Peyer's patch (tissue), 4 donors: ENCODE data around the gene ADH6.

Experiments
- CTCF ChIP-seq, 6 experiments: fragments of 450-650 bp in 4 of 6; fragments of 200-600 bp in 2 of 6; sonication (generic) in 1 of 6; IDR thresholded peaks; one replicate each; pipeline ENCODE4 v1.5.1; 2017 to 2019; ENCODE audit warnings: antibody characterized with exemption in 6 of 6, mild to moderate bottlenecking in 3 of 6, moderate library complexity in 1 of 6
- POLR2A ChIP-seq, 2 donors: fragments of 450-650 bp; IDR thresholded peaks; one replicate each; pipeline ENCODE4 v1.5.1; 2017; ENCODE audit warnings: antibody characterized with exemption in 2 of 2, mild to moderate bottlenecking in 2 of 2, moderate library complexity in 2 of 2

GRCh38 chr4:99264927-99265326 lies 45.9 kb upstream of the ADH6 start:
- TF ChIP-seq CTCF (IDR thresholded peaks at IDR 0.05) = no peak
- TF ChIP-seq POLR2A (IDR thresholded peaks at IDR 0.05) = no peak
